Heart left ventricle (tissue), 13 donors: ENCODE results near the gene VIL1.

Experiments used
- POLR2A ChIP-seq, 2 donors: fragments of 450-650 bp; IDR thresholded peaks; one replicate each; pipeline ENCODE4 v1.6.1; 2017; ENCODE audit warnings: antibody characterized with exemption in 2 of 2, mild to moderate bottlenecking in 2 of 2, moderate library complexity in 2 of 2
- TF ChIP-seq, protein P1 (sequence below), 12 donors: fragments of 200-600 bp; sonication (generic) in 4 of 12; IDR thresholded peaks; one replicate each; pipeline versions ENCODE4 v1.5.0 to v1.8.0; 2018 to 2022; ENCODE audit warnings: antibody characterized with exemption in 12 of 12, mild to moderate bottlenecking in 5 of 12
- donor health status: ischemic (EF 13 %, LVEDD 7.1; RV severe dilation, severe dysfunction).
- donor health status: DM: no; HTN: yes; CAD: no.
- donor health status: DM: no; HTN: no; CAD: no.
- donor health status: ischemic (EF 25% LVEDD 6.9; RV normal size, moderate dysfunction).
- donor health status: ischemic (EF 25% LVEDD 5.7; RV mildly dilated, moderate dysfunction).
- donor health status: ischemic (EF 35%, LVEDD 5.7; RV mildly dilated, moderate dysfunction).
- donor health status: nonischemic (EF 11% LVEDD 7.7; RV severe dilation, severe dysfunction).
- donor health status: DM: yes; HTN: yes; CAD: no.
- donor health status: PGD.
- donor health status: ischemic (EF 29% LVEDD 5.4; RV normal size, mild dysfunction).
- donor health status: nonischemic (EF 23%, LVEDD 6.1; RV moderate dilation, normal function).

DNA sequence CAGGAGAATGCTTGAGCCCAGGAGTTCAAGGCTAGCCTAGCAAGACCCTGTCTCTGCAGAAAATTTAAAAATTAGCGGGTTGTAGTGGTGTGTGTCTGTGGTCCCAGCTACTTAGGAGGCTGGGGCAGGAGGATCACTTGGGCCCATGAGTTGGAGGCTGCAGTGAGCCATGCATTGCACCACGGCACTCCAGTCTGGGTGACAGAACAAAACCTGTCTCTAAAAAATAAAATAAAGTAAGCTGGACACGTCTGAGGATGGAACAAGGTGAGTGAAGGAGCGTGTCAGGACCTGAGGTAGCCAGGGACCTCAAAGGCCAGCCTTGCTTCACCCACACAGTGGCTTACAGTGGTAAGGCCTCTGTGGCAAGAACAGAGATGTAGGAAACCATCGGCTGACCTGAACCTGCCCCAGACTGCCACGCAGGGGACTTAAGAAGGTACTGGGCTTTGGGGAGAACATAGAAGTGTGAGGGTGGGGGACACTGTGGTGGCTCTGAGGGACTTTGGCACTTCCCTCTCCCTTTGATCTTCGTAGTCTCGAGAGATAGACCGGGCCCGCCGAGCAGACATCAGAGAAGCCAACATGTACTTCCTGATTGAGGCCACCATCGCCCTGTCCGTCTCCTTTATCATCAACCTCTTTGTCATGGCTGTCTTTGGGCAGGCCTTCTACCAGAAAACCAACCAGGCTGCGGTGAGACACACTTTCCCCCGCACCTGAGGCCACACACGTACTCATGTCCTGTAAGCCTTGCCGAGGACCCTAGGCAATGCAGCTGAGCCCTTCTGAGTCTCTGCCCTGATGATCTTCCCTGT lies 29.4 kb upstream of the VIL1 start:
- TF ChIP-seq, protein P1, sequence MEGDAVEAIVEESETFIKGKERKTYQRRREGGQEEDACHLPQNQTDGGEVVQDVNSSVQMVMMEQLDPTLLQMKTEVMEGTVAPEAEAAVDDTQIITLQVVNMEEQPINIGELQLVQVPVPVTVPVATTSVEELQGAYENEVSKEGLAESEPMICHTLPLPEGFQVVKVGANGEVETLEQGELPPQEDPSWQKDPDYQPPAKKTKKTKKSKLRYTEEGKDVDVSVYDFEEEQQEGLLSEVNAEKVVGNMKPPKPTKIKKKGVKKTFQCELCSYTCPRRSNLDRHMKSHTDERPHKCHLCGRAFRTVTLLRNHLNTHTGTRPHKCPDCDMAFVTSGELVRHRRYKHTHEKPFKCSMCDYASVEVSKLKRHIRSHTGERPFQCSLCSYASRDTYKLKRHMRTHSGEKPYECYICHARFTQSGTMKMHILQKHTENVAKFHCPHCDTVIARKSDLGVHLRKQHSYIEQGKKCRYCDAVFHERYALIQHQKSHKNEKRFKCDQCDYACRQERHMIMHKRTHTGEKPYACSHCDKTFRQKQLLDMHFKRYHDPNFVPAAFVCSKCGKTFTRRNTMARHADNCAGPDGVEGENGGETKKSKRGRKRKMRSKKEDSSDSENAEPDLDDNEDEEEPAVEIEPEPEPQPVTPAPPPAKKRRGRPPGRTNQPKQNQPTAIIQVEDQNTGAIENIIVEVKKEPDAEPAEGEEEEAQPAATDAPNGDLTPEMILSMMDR (IDR thresholded peaks at IDR 0.05), result no peak
- no peak for TF ChIP-seq POLR2A (IDR thresholded peaks at IDR 0.05)
